Activated naive CD8-positive, alpha-beta T cell treated with anti-CD3 and anti-CD28 coated beads, Interleukin-2, amount 10 ng/mL, durations not matched to agents 7 days and 5 days (primary cell): Measurements from ENCODE around the gene FRY. TPM values are rescaled to one million over a fixed set of nuclear protein-coding genes. Genes with fewer than 3 reads are reported as not detected.

Source experiments
- ATAC-seq: fragments of 150-1000 bp; cut with Tn5 transposase; one replicate; pipeline ENCODE4 v1.10.0; 2021; ENCODE audit warnings: low read depth, moderate library complexity
- POLR2A ChIA-PET: fragments of 350-600 bp; sonication (Branson Sonifier 250); formaldehyde crosslinking; loops from one replicate; lab custom pipeline; 2021; ENCODE audit warnings: antibody characterized with exemption; lab: Charles Lee
- DNase-seq: peaks from one replicate; pipeline ENCODE4 v3.0.0; 2021
- H3K27ac Mint-ChIP-seq: one replicate; pipeline ENCODE4 v1.8.0; 2022; ENCODE audit warnings: mild to moderate bottlenecking, mixed read lengths
- H3K27me3 Mint-ChIP-seq: one replicate; pipeline ENCODE4 v1.8.0; 2022; ENCODE audit warnings: mild to moderate bottlenecking, moderate library complexity, mixed read lengths
- H3K36me3 Mint-ChIP-seq: one replicate; pipeline ENCODE4 v1.8.0; 2021; ENCODE audit warnings: mild to moderate bottlenecking, mixed read lengths
- H3K4me1 Mint-ChIP-seq: one replicate; pipeline ENCODE4 v1.8.0; 2021; ENCODE audit warnings: mixed read lengths
- H3K4me3 Mint-ChIP-seq: one replicate; pipeline ENCODE4 v1.8.0; 2022; ENCODE audit warnings: mild to moderate bottlenecking, moderate library complexity, mixed read lengths
- H3K9me3 Mint-ChIP-seq: one replicate; pipeline ENCODE4 v1.8.0; 2021; ENCODE audit warnings: mixed read lengths
- total RNA-seq, 2 experiments: library from RNA; stranded (reverse); gene quantifications; one replicate each; pipeline ENCODE4 v1.2.3, GENCODE V29; 2021

FRY gene
- total RNA-seq, 2 experiments from 2014 or later: 1.4 to 3.2 TPM

GRCh38 chr13:32201809-32202208 is 170.2 kb downstream of the FRY start:
- Mint-ChIP-seq H3K4me3 (no peak overlapping the region), H3K4me1 (no peaks in the 10 kb centered on the region), H3K9me3 (no peaks in the 10 kb centered on the region), H3K36me3 (no peaks in the 10 kb centered on the region), H3K27me3 (peaks cover 13% of the 10 kb centered on the region), H3K27ac (no peak overlapping the region)
- POLR2A ChIA-PET: no interaction called here
- no peak for DNase-seq
- no peak for ATAC-seq

- no peaks in the 10 kb centered on the region for H3K4me1 Mint-ChIP-seq
- POLR2A ChIA-PET: no interaction called here
- H3K9me3 Mint-ChIP-seq: no peaks in the 10 kb centered on the region
- H3K36me3 Mint-ChIP-seq: no peaks in the 10 kb centered on the region
- H3K27ac Mint-ChIP-seq: no peak overlapping the region
- no peak overlapping the region for H3K4me3 Mint-ChIP-seq
- DNase-seq (no peak), ATAC-seq (no peak)
- H3K27me3 Mint-ChIP-seq: peaks cover 13% of the 10 kb centered on the region
Measured at GRCh38 chr13:32202268-32202667, 170.7 kb downstream of the FRY start.

GRCh38 chr13:32203221-32203620 is 171.6 kb downstream of the FRY start:
- Mint-ChIP-seq H3K36me3 (no peaks in the 10 kb centered on the region), H3K4me3 (no peak overlapping the region), H3K27me3 (peaks cover 8% of the 10 kb centered on the region), H3K27ac (no peak overlapping the region), H3K4me1 (no peaks in the 10 kb centered on the region), H3K9me3 (no peaks in the 10 kb centered on the region)
- ATAC-seq (no peak), DNase-seq (no peak)
- POLR2A ChIA-PET: no interaction called here

- Mint-ChIP-seq H3K9me3 (no peaks in the 10 kb centered on the region), H3K27ac (no peak overlapping the region), H3K36me3 (no peaks in the 10 kb centered on the region), H3K27me3 (peaks cover 6% of the 10 kb centered on the region), H3K4me1 (no peaks in the 10 kb centered on the region), H3K4me3 (no peak overlapping the region)
- POLR2A ChIA-PET: no interaction called here
- DNase-seq (no peak), ATAC-seq (no peak)
Measured at GRCh38 chr13:32203736-32204135, 172.2 kb downstream of the FRY start.

- Mint-ChIP-seq H3K27me3 (no peaks in the 10 kb centered on the region), H3K27ac (no peak overlapping the region), H3K4me3 (no peak overlapping the region), H3K4me1 (no peaks in the 10 kb centered on the region), H3K9me3 (no peaks in the 10 kb centered on the region), H3K36me3 (no peaks in the 10 kb centered on the region)
- POLR2A ChIA-PET: no interaction called here
- DNase-seq (no peak), ATAC-seq (no peak)
Measured at GRCh38 chr13:32205431-32206096, 174.0 kb downstream of the FRY start.

- no peak overlapping the region for H3K27ac Mint-ChIP-seq
- H3K9me3 Mint-ChIP-seq: no peaks in the 10 kb centered on the region
- no peaks in the 10 kb centered on the region for H3K4me1 Mint-ChIP-seq
- ATAC-seq (no peak), DNase-seq (no peak)
- POLR2A ChIA-PET: no interaction called here
- H3K36me3 Mint-ChIP-seq: no peaks in the 10 kb centered on the region
- no peaks in the 10 kb centered on the region for H3K27me3 Mint-ChIP-seq
- no peak overlapping the region for H3K4me3 Mint-ChIP-seq
Measured at GRCh38 chr13:32206097-32206740, 174.6 kb downstream of the FRY start.

- Mint-ChIP-seq H3K9me3 (no peaks in the 10 kb centered on the region), H3K36me3 (no peaks in the 10 kb centered on the region), H3K4me3 (no peak overlapping the region), H3K4me1 (no peaks in the 10 kb centered on the region), H3K27me3 (no peaks in the 10 kb centered on the region), H3K27ac (no peak overlapping the region)
- ATAC-seq (no peak), DNase-seq (no peak)
- POLR2A ChIA-PET: no interaction called here
Measured at GRCh38 chr13:32208860-32209259, 177.3 kb downstream of the FRY start.

- DNase-seq (no peak), ATAC-seq (no peak)
- Mint-ChIP-seq H3K4me3 (no peak overlapping the region), H3K27me3 (no peaks in the 10 kb centered on the region), H3K4me1 (no peaks in the 10 kb centered on the region), H3K9me3 (no peaks in the 10 kb centered on the region), H3K27ac (no peak overlapping the region), H3K36me3 (no peaks in the 10 kb centered on the region)
- POLR2A ChIA-PET: no interaction called here
Measured at GRCh38 chr13:32209652-32210051, 178.1 kb downstream of the FRY start.

GRCh38 chr13:32210101-32210500 is 178.5 kb downstream of the FRY start:
- Mint-ChIP-seq H3K36me3 (no peaks in the 10 kb centered on the region), H3K9me3 (no peaks in the 10 kb centered on the region), H3K4me1 (no peaks in the 10 kb centered on the region), H3K27ac (no peak overlapping the region), H3K4me3 (no peak overlapping the region), H3K27me3 (no peaks in the 10 kb centered on the region)
- ATAC-seq (no peak), DNase-seq (no peak)
- POLR2A ChIA-PET: no interaction called here

- H3K27me3 Mint-ChIP-seq: no peaks in the 10 kb centered on the region
Measured at GRCh38 chr13:32211813-32212212, 180.2 kb downstream of the FRY start.

GRCh38 chr13:32212421-32212820 is 180.8 kb downstream of the FRY start:
- no peaks in the 10 kb centered on the region for H3K9me3 Mint-ChIP-seq
- POLR2A ChIA-PET: no interaction called here
- no peaks in the 10 kb centered on the region for H3K36me3 Mint-ChIP-seq
- no peak overlapping the region for H3K4me3 Mint-ChIP-seq
- ATAC-seq: no peak
- H3K27ac Mint-ChIP-seq: no peak overlapping the region
- H3K27me3 Mint-ChIP-seq: no peaks in the 10 kb centered on the region
- no peaks in the 10 kb centered on the region for H3K4me1 Mint-ChIP-seq
- no peak for DNase-seq

More at GRCh38 chr13:32211813-32212212, 180.2 kb downstream of the FRY start:
- no peak overlapping the region for H3K4me3 Mint-ChIP-seq
- H3K27ac Mint-ChIP-seq: no peak overlapping the region
- DNase-seq: no peak
- no peak for ATAC-seq
- no peaks in the 10 kb centered on the region for H3K36me3 Mint-ChIP-seq
- POLR2A ChIA-PET: no interaction called here
- H3K4me1 Mint-ChIP-seq: no peaks in the 10 kb centered on the region
- H3K9me3 Mint-ChIP-seq: no peaks in the 10 kb centered on the region

GRCh38 chr13:32213626-32214025 is 182.1 kb downstream of the FRY start:
- Mint-ChIP-seq H3K9me3 (no peaks in the 10 kb centered on the region), H3K4me3 (no peak overlapping the region), H3K27me3 (no peaks in the 10 kb centered on the region), H3K27ac (no peak overlapping the region), H3K4me1 (no peaks in the 10 kb centered on the region), H3K36me3 (no peaks in the 10 kb centered on the region)
- DNase-seq (no peak), ATAC-seq (no peak)
- POLR2A ChIA-PET: no interaction called here

GRCh38 chr13:32214071-32214470 is 182.5 kb downstream of the FRY start:
- POLR2A ChIA-PET: no interaction called here
- ATAC-seq (no peak), DNase-seq (no peak)
- H3K9me3 Mint-ChIP-seq: no peaks in the 10 kb centered on the region
- H3K4me1 Mint-ChIP-seq: no peaks in the 10 kb centered on the region
- H3K27ac Mint-ChIP-seq: no peak overlapping the region
- no peaks in the 10 kb centered on the region for H3K36me3 Mint-ChIP-seq
- no peak overlapping the region for H3K4me3 Mint-ChIP-seq
- H3K27me3 Mint-ChIP-seq: no peaks in the 10 kb centered on the region

- no peak for ATAC-seq
- Mint-ChIP-seq H3K9me3 (no peaks in the 10 kb centered on the region), H3K27me3 (no peaks in the 10 kb centered on the region), H3K27ac (no peak overlapping the region), H3K36me3 (no peaks in the 10 kb centered on the region), H3K4me1 (no peaks in the 10 kb centered on the region), H3K4me3 (no peak overlapping the region)
- DNase-seq: no peak
- POLR2A ChIA-PET: no interaction called here
Measured at GRCh38 chr13:32216281-32216680, 184.7 kb downstream of the FRY start.
